ENCODE results near the gene SLC39A13. TPM values are rescaled to one million over a fixed set of nuclear protein-coding genes. Genes with fewer than 3 reads are reported as not detected.

Gene SLC39A13
- total and polyA plus RNA-seq, 2 of the 13 experiments (the other 11 are each of a cell fraction or from before 2014, with no cell fraction given) = 15.3 to 30.5 TPM

DNA sequence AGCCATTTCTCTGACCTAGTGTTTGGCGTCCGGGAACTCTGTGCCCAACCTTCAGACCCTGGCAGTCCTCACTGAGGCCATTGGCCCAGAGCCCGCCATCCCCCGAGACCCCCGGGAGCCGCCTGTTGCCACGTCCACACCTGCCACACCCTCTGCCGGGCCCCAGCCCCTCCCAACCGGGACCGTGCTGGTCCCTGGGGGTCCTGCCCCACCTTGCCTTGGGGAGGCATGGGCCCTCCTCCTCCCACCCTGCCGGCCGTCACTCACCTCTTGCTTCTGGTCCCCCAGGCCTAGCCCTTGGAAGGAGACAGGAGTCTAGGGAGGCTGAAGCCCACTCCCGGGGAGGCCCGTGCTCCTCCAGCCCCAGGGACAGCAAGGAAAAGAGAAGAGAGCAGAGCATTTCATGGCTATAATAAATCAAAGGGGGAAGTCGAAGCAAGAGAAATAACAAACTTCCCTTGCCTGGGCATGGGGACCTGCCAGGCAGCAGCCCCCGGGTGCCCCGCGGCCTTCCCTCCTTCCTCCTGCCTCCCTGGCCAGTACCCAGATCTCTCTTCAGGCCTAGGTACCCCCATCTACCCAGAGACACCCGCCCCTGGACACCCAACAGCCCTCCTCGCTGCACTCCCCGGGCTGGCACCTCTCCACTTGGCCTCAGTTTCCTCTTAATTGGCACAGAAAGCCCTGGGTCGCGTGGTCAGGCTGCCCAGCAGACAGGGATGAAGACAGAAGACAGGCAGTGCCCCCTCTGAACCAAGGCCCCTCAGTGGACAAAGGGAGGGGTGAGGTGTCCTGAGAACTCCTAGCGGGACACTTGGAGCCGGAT is 13.0 kb upstream of the SLC39A13 start:
- no peak for DNase-seq (ENCODE audit: low spot score)
- Histone ChIP-seq H3K9me3 (ENCODE audit: low read length) (no peaks in the 10 kb centered on the region), H3K27me3 (ENCODE audit: control insufficient read depth in 1 of 2, insufficient read depth in 2 of 2, low read length in 2 of 2) (peaks cover 0 to 12% of the 10 kb centered on the region in 2 experiments; a peak in 1 of 5 replicates), H3K4me3 (replicated peaks in 1 of 3; ENCODE audit: insufficient read depth in 1 of 3, low read depth in 2 of 3, low read length in 3 of 3) (no peak overlapping the region), H3K36me3 (replicated peaks in 1 of 2; ENCODE audit: control insufficient read depth in 1 of 2, insufficient read depth in 2 of 2, low read length in 2 of 2) (no peaks in the 10 kb centered on the region), H2AFZ (ENCODE audit: low read length) (no peak overlapping the region), H3K9ac (ENCODE audit: insufficient read depth, low read depth, low read length) (no peak overlapping the region), H3K4me2 (ENCODE audit: low read depth, low read length) (no peak overlapping the region), H3K27ac (ENCODE audit: extremely low read length, insufficient read depth, low read length) (no peak overlapping the region), H3K79me2 (ENCODE audit: insufficient read depth, low read length) (no peaks in the 10 kb centered on the region), H4K20me1 (ENCODE audit: insufficient read depth, low read length) (no peaks in the 10 kb centered on the region), H3K4me1 (ENCODE audit: insufficient read depth, low read length) (peaks cover 63% of the 10 kb centered on the region)
- no peak for ATAC-seq
- WGBS (ENCODE audit: low lambda C conversion rate) = 68% methylated on average over 14 of the region's 25 CpGs
- BruUV-seq (replicated peaks) = no TSS peak
- ChIA-PET CTCF (ENCODE audit: low intra/inter-chr PET ratio, low total read pairs) (no interaction called here), POLR2A (no interaction called here)
- intact Hi-C loops (cut with micrococcal nuclease; ENCODE audit: unreplicated experiment) (no loop called here), in situ Hi-C loops (cut with HindIII; ENCODE audit: extremely low pct_ligation_motif_present, low pct_unique_long_range_greater_than_20kb) (no loop called here)
- no peak for FAIRE-seq
- TF ChIP-seq SRSF9 (IDR thresholded peaks at IDR 0.05; ENCODE audit: borderline replicate concordance, insufficient read depth, low read depth, low read length, poor library complexity, severe bottlenecking) (no peak), MXI1 (IDR thresholded peaks at IDR 0.05; ENCODE audit: borderline replicate concordance, low read depth, low read length) (no peak), TMF1 (CRISPR knock-in tag; IDR thresholded peaks at IDR 0.05; ENCODE audit: low read depth) (no peak), ZNF614 (CRISPR knock-in tag; IDR thresholded peaks at IDR 0.05; ENCODE audit: borderline replicate concordance) (no peak), SAP130 (CRISPR knock-in tag; IDR thresholded peaks at IDR 0.05; ENCODE audit: low read depth) (no peak), ZNF549 (CRISPR knock-in tag; IDR thresholded peaks at IDR 0.05) (no peak), ZNF496 (CRISPR knock-in tag; IDR thresholded peaks at IDR 0.05; ENCODE audit: insufficient replicate concordance) (no peak), NR2F6 (IDR thresholded peaks at IDR 0.05) (no peak), NR2F6 (CRISPR knock-in tag; IDR thresholded peaks at IDR 0.05) (no peak), BRCA1 (CRISPR knock-in tag; IDR thresholded peaks at IDR 0.05) (no peak), FOXM1 (CRISPR knock-in tag; IDR thresholded peaks at IDR 0.05) (no peak), ZNF121 (CRISPR knock-in tag; IDR thresholded peaks at IDR 0.05) (no peak)
- TF ChIP-seq, protein P1, sequence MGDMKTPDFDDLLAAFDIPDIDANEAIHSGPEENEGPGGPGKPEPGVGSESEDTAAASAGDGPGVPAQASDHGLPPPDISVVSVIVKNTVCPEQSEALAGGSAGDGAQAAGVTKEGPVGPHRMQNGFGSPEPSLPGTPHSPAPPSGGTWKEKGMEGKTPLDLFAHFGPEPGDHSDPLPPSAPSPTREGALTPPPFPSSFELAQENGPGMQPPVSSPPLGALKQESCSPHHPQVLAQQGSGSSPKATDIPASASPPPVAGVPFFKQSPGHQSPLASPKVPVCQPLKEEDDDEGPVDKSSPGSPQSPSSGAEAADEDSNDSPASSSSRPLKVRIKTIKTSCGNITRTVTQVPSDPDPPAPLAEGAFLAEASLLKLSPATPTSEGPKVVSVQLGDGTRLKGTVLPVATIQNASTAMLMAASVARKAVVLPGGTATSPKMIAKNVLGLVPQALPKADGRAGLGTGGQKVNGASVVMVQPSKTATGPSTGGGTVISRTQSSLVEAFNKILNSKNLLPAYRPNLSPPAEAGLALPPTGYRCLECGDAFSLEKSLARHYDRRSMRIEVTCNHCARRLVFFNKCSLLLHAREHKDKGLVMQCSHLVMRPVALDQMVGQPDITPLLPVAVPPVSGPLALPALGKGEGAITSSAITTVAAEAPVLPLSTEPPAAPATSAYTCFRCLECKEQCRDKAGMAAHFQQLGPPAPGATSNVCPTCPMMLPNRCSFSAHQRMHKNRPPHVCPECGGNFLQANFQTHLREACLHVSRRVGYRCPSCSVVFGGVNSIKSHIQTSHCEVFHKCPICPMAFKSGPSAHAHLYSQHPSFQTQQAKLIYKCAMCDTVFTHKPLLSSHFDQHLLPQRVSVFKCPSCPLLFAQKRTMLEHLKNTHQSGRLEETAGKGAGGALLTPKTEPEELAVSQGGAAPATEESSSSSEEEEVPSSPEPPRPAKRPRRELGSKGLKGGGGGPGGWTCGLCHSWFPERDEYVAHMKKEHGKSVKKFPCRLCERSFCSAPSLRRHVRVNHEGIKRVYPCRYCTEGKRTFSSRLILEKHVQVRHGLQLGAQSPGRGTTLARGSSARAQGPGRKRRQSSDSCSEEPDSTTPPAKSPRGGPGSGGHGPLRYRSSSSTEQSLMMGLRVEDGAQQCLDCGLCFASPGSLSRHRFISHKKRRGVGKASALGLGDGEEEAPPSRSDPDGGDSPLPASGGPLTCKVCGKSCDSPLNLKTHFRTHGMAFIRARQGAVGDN (CRISPR knock-in tag; IDR thresholded peaks at IDR 0.05) = no peak
- TF ChIP-seq, protein P2, sequence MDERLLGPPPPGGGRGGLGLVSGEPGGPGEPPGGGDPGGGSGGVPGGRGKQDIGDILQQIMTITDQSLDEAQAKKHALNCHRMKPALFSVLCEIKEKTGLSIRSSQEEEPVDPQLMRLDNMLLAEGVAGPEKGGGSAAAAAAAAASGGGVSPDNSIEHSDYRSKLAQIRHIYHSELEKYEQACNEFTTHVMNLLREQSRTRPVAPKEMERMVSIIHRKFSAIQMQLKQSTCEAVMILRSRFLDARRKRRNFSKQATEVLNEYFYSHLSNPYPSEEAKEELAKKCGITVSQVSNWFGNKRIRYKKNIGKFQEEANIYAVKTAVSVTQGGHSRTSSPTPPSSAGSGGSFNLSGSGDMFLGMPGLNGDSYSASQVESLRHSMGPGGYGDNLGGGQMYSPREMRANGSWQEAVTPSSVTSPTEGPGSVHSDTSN (CRISPR knock-in tag; IDR thresholded peaks at IDR 0.05) = no peak
- TF ChIP-seq, protein P3, sequence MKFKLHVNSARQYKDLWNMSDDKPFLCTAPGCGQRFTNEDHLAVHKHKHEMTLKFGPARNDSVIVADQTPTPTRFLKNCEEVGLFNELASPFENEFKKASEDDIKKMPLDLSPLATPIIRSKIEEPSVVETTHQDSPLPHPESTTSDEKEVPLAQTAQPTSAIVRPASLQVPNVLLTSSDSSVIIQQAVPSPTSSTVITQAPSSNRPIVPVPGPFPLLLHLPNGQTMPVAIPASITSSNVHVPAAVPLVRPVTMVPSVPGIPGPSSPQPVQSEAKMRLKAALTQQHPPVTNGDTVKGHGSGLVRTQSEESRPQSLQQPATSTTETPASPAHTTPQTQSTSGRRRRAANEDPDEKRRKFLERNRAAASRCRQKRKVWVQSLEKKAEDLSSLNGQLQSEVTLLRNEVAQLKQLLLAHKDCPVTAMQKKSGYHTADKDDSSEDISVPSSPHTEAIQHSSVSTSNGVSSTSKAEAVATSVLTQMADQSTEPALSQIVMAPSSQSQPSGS (CRISPR knock-in tag; IDR thresholded peaks at IDR 0.05) = no peak
- TF ChIP-seq, protein P4, sequence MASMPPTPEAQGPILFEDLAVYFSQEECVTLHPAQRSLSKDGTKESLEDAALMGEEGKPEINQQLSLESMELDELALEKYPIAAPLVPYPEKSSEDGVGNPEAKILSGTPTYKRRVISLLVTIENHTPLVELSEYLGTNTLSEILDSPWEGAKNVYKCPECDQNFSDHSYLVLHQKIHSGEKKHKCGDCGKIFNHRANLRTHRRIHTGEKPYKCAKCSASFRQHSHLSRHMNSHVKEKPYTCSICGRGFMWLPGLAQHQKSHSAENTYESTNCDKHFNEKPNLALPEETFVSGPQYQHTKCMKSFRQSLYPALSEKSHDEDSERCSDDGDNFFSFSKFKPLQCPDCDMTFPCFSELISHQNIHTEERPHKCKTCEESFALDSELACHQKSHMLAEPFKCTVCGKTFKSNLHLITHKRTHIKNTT (CRISPR knock-in tag; IDR thresholded peaks at IDR 0.05) = no peak
- TF ChIP-seq, protein P5, sequence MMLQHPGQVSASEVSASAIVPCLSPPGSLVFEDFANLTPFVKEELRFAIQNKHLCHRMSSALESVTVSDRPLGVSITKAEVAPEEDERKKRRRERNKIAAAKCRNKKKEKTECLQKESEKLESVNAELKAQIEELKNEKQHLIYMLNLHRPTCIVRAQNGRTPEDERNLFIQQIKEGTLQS (CRISPR knock-in tag; IDR thresholded peaks at IDR 0.05) = no peak
